Neural crest cell (in vitro differentiated cells): ENCODE measurements around the gene NUAK1. TPM values are rescaled to one million over a fixed set of nuclear protein-coding genes. Genes with fewer than 3 reads are reported as not detected.

Experiments
- DNase-seq: peaks from one replicate; pipeline ENCODE4 v3.0.0; 2021; ENCODE audit warnings: low read depth, mixed read lengths, low spot score
- H3K27ac Mint-ChIP-seq: one replicate; pipeline ENCODE4 v1.8.0; 2021; ENCODE audit warnings: mild to moderate bottlenecking, mixed read lengths; ENCODE audit not compliant: unreplicated experiment
- H3K27me3 Mint-ChIP-seq: 2 replicates; pipeline ENCODE4 v1.8.0; 2021; ENCODE audit warnings: low read depth, mild to moderate bottlenecking, mixed read lengths
- H3K36me3 Mint-ChIP-seq: 2 replicates; pipeline ENCODE4 v1.8.0; 2021; ENCODE audit warnings: low read depth, mild to moderate bottlenecking, mixed read lengths
- H3K4me1 Mint-ChIP-seq: 2 replicates; pipeline ENCODE4 v1.8.0; 2021; ENCODE audit warnings: mixed read lengths
- H3K4me3 Mint-ChIP-seq: one replicate; pipeline ENCODE4 v1.8.0; 2021; ENCODE audit warnings: mild to moderate bottlenecking, mixed read lengths
- H3K9me3 Mint-ChIP-seq: 2 replicates; pipeline ENCODE4 v1.8.0; 2021; ENCODE audit warnings: mixed read lengths
- CTCF ChIP-seq: fragments of 200-600 bp; sonication (generic); conservative IDR thresholded peaks from 2 replicates; pipeline ENCODE4 v1.5.0; 2021; ENCODE audit warnings: antibody characterized with exemption, mild to moderate bottlenecking
- total RNA-seq: library from RNA; stranded (reverse); gene quantifications from 2 replicates; pipeline ENCODE4 v1.2.1, GENCODE V29; 2021

NUAK1 gene
- total RNA-seq, 1 donor from 2014 or later: 35.6 TPM

GRCh38 chr12:106089935-106090334 is 48.8 kb downstream of the NUAK1 start:
- Mint-ChIP-seq H3K4me3 (no peak overlapping the region), H3K4me1 (peaks cover 52% of the 10 kb centered on the region), H3K27ac (peak overlapping the region; percentile 70)

GRCh38 chr12:106088811-106089485 is 49.8 kb downstream of the NUAK1 start:
- no peak overlapping the region for H3K4me3 Mint-ChIP-seq
- H3K9me3 Mint-ChIP-seq: no peaks in the 10 kb centered on the region
- H3K27ac Mint-ChIP-seq: no peak overlapping the region
- peaks cover 52% of the 10 kb centered on the region for H3K4me1 Mint-ChIP-seq
- H3K27me3 Mint-ChIP-seq: no peaks in the 10 kb centered on the region
- no peak for DNase-seq
- TF ChIP-seq CTCF: no peak
- peaks cover 7% of the 10 kb centered on the region for H3K36me3 Mint-ChIP-seq

More at GRCh38 chr12:106089935-106090334, 48.8 kb downstream of the NUAK1 start:
- Mint-ChIP-seq H3K9me3 (no peaks in the 10 kb centered on the region), H3K27me3 (no peaks in the 10 kb centered on the region), H3K36me3 (peaks cover 8% of the 10 kb centered on the region)
- DNase-seq: no peak
- no peak for TF ChIP-seq CTCF

GRCh38 chr12:106088246-106088808 is 50.4 kb downstream of the NUAK1 start:
- H3K4me1 Mint-ChIP-seq: peaks cover 55% of the 10 kb centered on the region
- no peaks in the 10 kb centered on the region for H3K9me3 Mint-ChIP-seq
- H3K27ac Mint-ChIP-seq: no peak overlapping the region
- H3K4me3 Mint-ChIP-seq: no peak overlapping the region
- peaks cover 10% of the 10 kb centered on the region for H3K36me3 Mint-ChIP-seq
- H3K27me3 Mint-ChIP-seq: no peaks in the 10 kb centered on the region
- no peak for DNase-seq
- no peak for TF ChIP-seq CTCF

GRCh38 chr12:106086696-106087095 is 52.1 kb downstream of the NUAK1 start:
- H3K9me3 Mint-ChIP-seq: no peaks in the 10 kb centered on the region
- TF ChIP-seq CTCF: no peak
- H3K27ac Mint-ChIP-seq: peak overlapping the region; percentile 91
- H3K4me3 Mint-ChIP-seq: peak overlapping the region; percentile 57
- peaks cover 23% of the 10 kb centered on the region for H3K36me3 Mint-ChIP-seq
- peaks cover 63% of the 10 kb centered on the region for H3K4me1 Mint-ChIP-seq
- H3K27me3 Mint-ChIP-seq: no peaks in the 10 kb centered on the region
- no peak for DNase-seq

GRCh38 chr12:106085213-106085612 is 53.5 kb downstream of the NUAK1 start:
- Mint-ChIP-seq H3K36me3 (peaks cover 28% of the 10 kb centered on the region), H3K4me1 (peaks cover 75% of the 10 kb centered on the region), H3K27ac (no peak overlapping the region), H3K27me3 (no peaks in the 10 kb centered on the region), H3K9me3 (no peaks in the 10 kb centered on the region), H3K4me3 (no peak overlapping the region)
- DNase-seq: no peak
- no peak for TF ChIP-seq CTCF
